Brain microvascular endothelial cell (primary cell): Measurements from ENCODE around the gene PRDM2.
A peak's percentile ranks its signal among the peaks of the same experiment; 100 is the strongest.

Source experiments
- DNase-seq: peaks from one replicate; pipeline ENCODE4 v3.0.0-alpha.2; 2020
- H3K27ac ChIP-seq: fragments of 250-450 bp; sonication (Bioruptor Pico); 2 replicates; pipeline ENCODE4 v1.5.1; 2020; ENCODE audit warnings: mild to moderate bottlenecking, moderate library complexity
- H3K27me3 ChIP-seq: fragments of 250-450 bp; sonication (Bioruptor Pico); replicated peaks from 2 replicates; pipeline ENCODE4 v1.5.1; 2020; ENCODE audit warnings: mild to moderate bottlenecking
- H3K36me3 ChIP-seq: fragments of 250-450 bp; sonication (Bioruptor Pico); replicated peaks from 2 replicates; pipeline ENCODE4 v1.5.1; 2020; ENCODE audit warnings: mild to moderate bottlenecking
- H3K4me3 ChIP-seq: 2 replicates; pipeline ENCODE4 v1.5.1; 2011; ENCODE audit warnings: low read depth, mild to moderate bottlenecking, control low read depth, low read length, moderate library complexity
- in situ Hi-C: cut with HindIII; loops from 2 replicates; pipeline ENCODE4 v1.10.0; 2017; ENCODE audit warnings: low sequenced_read_pairs, low pct_ligation_motif_present
- TF ChIP-seq, protein P1 (sequence below): IDR thresholded peaks from 2 replicates; pipeline ENCODE4 v1.5.1; 2011; ENCODE audit warnings: low read depth, mild to moderate bottlenecking, moderate library complexity, low read length, control low read depth, inconsistent platforms; ENCODE audit errors: missing control alignments

PRDM2 gene

DNA sequence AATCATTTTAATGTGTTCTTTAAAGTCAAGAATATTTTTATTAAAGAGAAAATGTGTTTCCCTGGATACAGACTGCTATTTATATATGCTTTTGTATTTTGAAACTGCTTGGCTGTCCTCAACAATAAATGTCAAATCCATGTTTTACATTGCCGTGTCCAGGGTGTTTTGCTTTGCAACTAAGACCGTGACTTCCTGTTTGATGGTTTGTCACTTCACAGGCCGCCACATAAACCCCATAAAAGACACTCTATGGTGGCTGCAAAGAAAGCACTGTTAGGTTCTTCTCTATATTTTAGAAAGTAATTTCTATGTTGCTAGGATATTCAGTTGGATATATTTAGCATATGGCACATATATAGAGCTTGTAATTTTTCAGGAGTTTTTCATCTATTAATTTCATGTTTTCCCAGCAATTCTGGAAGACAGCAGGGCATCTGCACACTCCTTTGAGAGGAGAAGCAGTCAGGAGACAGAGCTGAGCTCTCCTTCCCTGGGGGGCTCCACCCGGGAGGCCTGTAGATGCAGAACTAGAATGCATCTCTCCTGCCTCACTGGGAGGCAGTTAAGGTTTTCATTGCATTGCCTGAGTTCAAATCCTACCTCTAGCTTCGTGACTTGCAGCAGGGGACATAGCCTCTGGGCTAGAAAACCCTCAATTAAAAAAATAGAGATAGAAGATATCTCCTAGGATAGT is 33.1 kb downstream of the PRDM2 start:
- H3K4me3 ChIP-seq: no peak overlapping the region
- no peak overlapping the region for H3K27ac ChIP-seq
- H3K36me3 ChIP-seq: no peaks in the 10 kb centered on the region
- in situ Hi-C loops: no loop called here
- TF ChIP-seq, protein P1, sequence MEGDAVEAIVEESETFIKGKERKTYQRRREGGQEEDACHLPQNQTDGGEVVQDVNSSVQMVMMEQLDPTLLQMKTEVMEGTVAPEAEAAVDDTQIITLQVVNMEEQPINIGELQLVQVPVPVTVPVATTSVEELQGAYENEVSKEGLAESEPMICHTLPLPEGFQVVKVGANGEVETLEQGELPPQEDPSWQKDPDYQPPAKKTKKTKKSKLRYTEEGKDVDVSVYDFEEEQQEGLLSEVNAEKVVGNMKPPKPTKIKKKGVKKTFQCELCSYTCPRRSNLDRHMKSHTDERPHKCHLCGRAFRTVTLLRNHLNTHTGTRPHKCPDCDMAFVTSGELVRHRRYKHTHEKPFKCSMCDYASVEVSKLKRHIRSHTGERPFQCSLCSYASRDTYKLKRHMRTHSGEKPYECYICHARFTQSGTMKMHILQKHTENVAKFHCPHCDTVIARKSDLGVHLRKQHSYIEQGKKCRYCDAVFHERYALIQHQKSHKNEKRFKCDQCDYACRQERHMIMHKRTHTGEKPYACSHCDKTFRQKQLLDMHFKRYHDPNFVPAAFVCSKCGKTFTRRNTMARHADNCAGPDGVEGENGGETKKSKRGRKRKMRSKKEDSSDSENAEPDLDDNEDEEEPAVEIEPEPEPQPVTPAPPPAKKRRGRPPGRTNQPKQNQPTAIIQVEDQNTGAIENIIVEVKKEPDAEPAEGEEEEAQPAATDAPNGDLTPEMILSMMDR: no peak
- no peaks in the 10 kb centered on the region for H3K27me3 ChIP-seq
- no peak for DNase-seq

DNA sequence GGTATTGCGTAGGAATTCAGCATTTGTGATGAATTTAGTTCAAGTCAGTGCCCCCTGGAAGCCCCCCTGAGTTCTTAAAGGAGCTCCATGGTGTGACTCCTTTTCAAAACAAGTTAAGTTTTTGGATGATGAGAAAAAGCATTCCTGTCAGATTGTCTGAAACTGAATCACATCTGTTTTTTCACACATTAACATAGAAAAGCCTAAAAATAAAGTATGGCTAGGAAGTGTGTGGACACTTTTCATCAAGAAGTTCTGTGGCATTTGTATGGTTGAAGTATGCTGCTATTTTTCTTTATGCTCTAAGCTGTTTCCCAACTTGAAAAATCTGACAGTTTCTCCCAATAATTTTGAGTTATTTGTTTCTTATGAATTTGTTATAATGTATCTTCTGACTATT is 33.7 kb downstream of the PRDM2 start:
- peak; percentile 22 for DNase-seq
- TF ChIP-seq, protein P1: no peak
- no peaks in the 10 kb centered on the region for H3K27me3 ChIP-seq
- no peaks in the 10 kb centered on the region for H3K36me3 ChIP-seq
- in situ Hi-C loops: no loop called here
- H3K27ac ChIP-seq: no peak overlapping the region
- H3K4me3 ChIP-seq: no peak overlapping the region

DNA sequence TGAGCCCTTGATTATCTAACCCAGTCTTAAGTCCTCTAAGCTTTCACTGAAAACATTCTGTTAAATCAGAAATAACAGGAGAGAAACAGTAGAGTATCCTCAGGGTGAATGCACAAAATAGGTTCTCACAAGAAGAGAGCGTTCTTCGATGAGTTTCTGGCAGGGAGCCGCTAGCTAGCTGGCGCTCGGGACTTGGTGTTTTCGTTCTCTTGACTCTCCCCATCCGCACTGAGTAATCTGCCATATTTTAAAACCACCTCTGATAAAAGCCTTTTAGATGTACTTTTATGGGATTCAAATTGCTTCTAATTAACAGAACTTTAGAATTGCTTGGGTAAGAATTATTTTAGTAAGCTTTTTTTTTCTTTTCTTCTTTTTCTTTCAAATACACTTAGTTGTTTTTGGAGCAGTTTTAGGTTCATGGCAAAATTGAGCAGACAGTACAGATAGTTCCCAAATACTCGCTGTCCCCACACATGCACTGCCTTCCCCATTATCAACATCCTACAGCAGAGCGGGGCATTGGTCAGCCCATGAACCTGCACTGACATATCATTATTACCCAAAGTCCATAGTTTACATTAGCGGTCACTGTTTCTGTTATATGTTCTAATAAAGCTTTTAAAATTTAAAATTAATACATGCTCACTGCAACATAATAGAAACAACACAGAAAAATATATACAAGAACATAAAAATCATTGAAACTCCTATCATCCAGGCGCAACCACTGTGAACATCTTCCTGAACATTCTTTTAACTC is 35.4 kb downstream of the PRDM2 start:
- in situ Hi-C loops: no loop called here
- H3K36me3 ChIP-seq: no peaks in the 10 kb centered on the region
- no peaks in the 10 kb centered on the region for H3K27me3 ChIP-seq
- H3K27ac ChIP-seq: no peak overlapping the region
- TF ChIP-seq, protein P1: no peak
- no peak for DNase-seq
- H3K4me3 ChIP-seq: no peak overlapping the region

DNA sequence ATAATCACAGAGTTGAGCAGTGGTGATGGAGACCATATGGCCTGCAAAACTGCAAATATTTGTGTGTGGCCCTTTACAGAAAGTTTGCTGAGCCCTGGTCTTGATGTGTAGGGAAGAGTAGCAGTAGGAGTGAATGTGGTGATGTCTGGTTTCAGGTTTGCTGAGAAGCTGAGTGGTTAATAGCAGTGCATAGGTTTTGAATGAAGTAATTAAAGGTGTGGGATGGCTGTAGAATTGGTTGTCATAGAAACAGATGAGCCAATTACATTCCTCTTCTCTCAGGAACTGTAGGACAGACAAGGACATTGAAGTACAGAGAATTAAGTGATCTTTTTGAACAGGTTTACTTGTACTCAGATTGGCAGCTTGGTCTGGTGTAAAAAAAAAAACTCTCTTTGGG is 37.4 kb downstream of the PRDM2 start:
- no peaks in the 10 kb centered on the region for H3K36me3 ChIP-seq
- H3K27ac ChIP-seq: no peak overlapping the region
- no peak overlapping the region for H3K4me3 ChIP-seq
- in situ Hi-C loops: no loop called here
- no peaks in the 10 kb centered on the region for H3K27me3 ChIP-seq
- TF ChIP-seq, protein P1: no peak
- no peak for DNase-seq

DNA sequence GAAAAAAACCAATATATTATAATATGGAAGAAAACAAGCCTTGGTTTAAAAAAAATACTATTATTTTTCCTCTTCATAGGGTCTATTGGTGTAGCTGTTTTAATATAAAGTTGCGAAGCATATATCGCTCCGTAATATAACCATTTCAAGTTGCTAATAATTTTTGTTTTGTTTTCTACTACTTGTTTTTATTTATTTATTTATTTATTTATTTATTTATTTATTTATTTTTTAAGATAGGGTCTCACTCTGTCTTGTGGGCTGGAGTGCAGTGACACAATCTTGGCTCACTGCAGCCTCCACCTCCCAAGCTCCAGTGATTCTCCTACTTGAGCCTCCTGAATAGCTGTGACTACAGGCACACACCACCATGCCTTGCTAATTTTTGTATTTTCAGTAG is 46.4 kb downstream of the PRDM2 start:
- TF ChIP-seq, protein P1: no peak
- no peak overlapping the region for H3K27ac ChIP-seq
- no peaks in the 10 kb centered on the region for H3K27me3 ChIP-seq
- in situ Hi-C loops: no loop called here
- no peak for DNase-seq
- H3K4me3 ChIP-seq: no peak overlapping the region
- no peaks in the 10 kb centered on the region for H3K36me3 ChIP-seq
